GM23338 (cell line): Measurements from ENCODE around the gene TINAGL1. TPM values are rescaled to one million over a fixed set of nuclear protein-coding genes. Genes with fewer than 3 reads are reported as not detected.

Experiments
- ATAC-seq: fragments of 200-7000 bp; cut with Tn5 transposase; 3 replicates; pipeline ENCODE4 v1.9.1; 2020
- DNase-seq: peaks from one replicate; pipeline ENCODE4 v3.0.0-alpha.2; 2015; ENCODE audit warnings: low spot score
- H2AFZ ChIP-seq: fragments of 200-600 bp; sonication (generic); 2 replicates; pipeline ENCODE4 v1.8.0; 2016; ENCODE audit warnings: antibody characterized with exemption, mild to moderate bottlenecking, moderate library complexity
- H3F3A ChIP-seq: fragments of 200-600 bp; sonication (generic); replicated peaks from 2 replicates; pipeline ENCODE4 v1.8.0; 2017; ENCODE audit warnings: antibody characterized with exemption, mixed run types, low read depth
- H3K27ac ChIP-seq: fragments of 200-600 bp; sonication (generic); 2 replicates; pipeline ENCODE4 v1.6.1; 2016; ENCODE audit warnings: low read depth
- H3K27me3 ChIP-seq: fragments of 200-600 bp; sonication (generic); 2 replicates; pipeline ENCODE4 v1.8.0; 2016; ENCODE audit warnings: mild to moderate bottlenecking, mixed run types, moderate library complexity; ENCODE audit not compliant: insufficient read depth
- H3K36me3 ChIP-seq: fragments of 200-600 bp; sonication (generic); 2 replicates; pipeline ENCODE4 v1.8.0; 2016; ENCODE audit warnings: mild to moderate bottlenecking; ENCODE audit not compliant: insufficient read depth
- H3K4me1 ChIP-seq: fragments of 200-600 bp; sonication (generic); 2 replicates; pipeline ENCODE4 v1.8.0; 2016; ENCODE audit warnings: mild to moderate bottlenecking, moderate library complexity; ENCODE audit not compliant: insufficient read depth
- H3K4me2 ChIP-seq: fragments of 200-600 bp; sonication (generic); 2 replicates; pipeline ENCODE4 v1.7.1; 2017; ENCODE audit warnings: mixed run types
- H3K4me3 ChIP-seq: fragments of 200-600 bp; sonication (generic); 2 replicates; pipeline ENCODE4 v1.6.1; 2016; ENCODE audit warnings: mixed run types
- H3K79me2 ChIP-seq: fragments of 200-600 bp; sonication (generic); replicated peaks from 2 replicates; pipeline ENCODE4 v1.8.0; 2017; ENCODE audit warnings: mild to moderate bottlenecking; ENCODE audit not compliant: insufficient read depth
- H3K9me2 ChIP-seq: fragments of 200-600 bp; sonication (generic); 2 replicates; pipeline ENCODE4 v1.8.0; 2017; ENCODE audit not compliant: insufficient read depth
- H4K20me1 ChIP-seq: fragments of 200-600 bp; sonication (generic); replicated peaks from 2 replicates; pipeline ENCODE4 v1.8.0; 2017; ENCODE audit warnings: mild to moderate bottlenecking; ENCODE audit not compliant: insufficient read depth
- H3K27ac Mint-ChIP-seq: 2 replicates; pipeline ENCODE4 v1.8.0; 2020; ENCODE audit warnings: inconsistent platforms, mild to moderate bottlenecking, moderate library complexity, mixed read lengths
- H3K27me3 Mint-ChIP-seq: 3 replicates; pipeline ENCODE4 v1.8.0; 2022; ENCODE audit warnings: low read depth, mild to moderate bottlenecking, moderate library complexity, mixed read lengths, inconsistent platforms; ENCODE audit not compliant: insufficient read depth, poor library complexity
- H3K36me3 Mint-ChIP-seq: 3 replicates; pipeline ENCODE4 v1.8.0; 2021; ENCODE audit warnings: low read depth, mild to moderate bottlenecking, inconsistent platforms, moderate library complexity, mixed read lengths
- H3K4me1 Mint-ChIP-seq: 3 replicates; pipeline ENCODE4 v1.8.0; 2020; ENCODE audit warnings: mild to moderate bottlenecking, inconsistent platforms, mixed read lengths
- H3K4me3 Mint-ChIP-seq: 3 replicates; pipeline ENCODE4 v1.8.0; 2021; ENCODE audit warnings: moderate library complexity, mild to moderate bottlenecking, inconsistent platforms, mixed read lengths
- H3K9me3 Mint-ChIP-seq: 3 replicates; pipeline ENCODE4 v1.8.0; 2020; ENCODE audit warnings: moderate library complexity, mild to moderate bottlenecking, inconsistent platforms, mixed read lengths
- CREB1 ChIP-seq: fragments of 250-450 bp; sonication (Bioruptor Pico); IDR thresholded peaks from 2 replicates; pipeline ENCODE4 v1.5.0; 2020; ENCODE audit warnings: low read depth, mild to moderate bottlenecking, moderate library complexity
- CTCF ChIP-seq, 2 experiments: fragments of 200-600 bp in 1 of 2; sonication (generic) in 1 of 2; conservative IDR thresholded peaks; 2 replicates each; pipeline versions ENCODE4 v1.5.1 to v1.6.1; 2016 to 2017; ENCODE audit warnings: antibody characterized with exemption in 2 of 2, low read depth in 2 of 2, mild to moderate bottlenecking in 2 of 2, moderate library complexity in 1 of 2
- ETS1 ChIP-seq: IDR thresholded peaks from 2 replicates; pipeline ENCODE4 v1.6.1; 2016; ENCODE audit warnings: antibody characterized with exemption
- EZH2 ChIP-seq: fragments of 200-600 bp; sonication (generic); IDR thresholded peaks from one replicate; pipeline ENCODE4 v1.8.0; 2017; ENCODE audit warnings: antibody characterized with exemption, mild to moderate bottlenecking, low read depth; ENCODE audit not compliant: unreplicated experiment
- EZH2phosphoT487 ChIP-seq: fragments of 200-600 bp; sonication (generic); IDR thresholded peaks from one replicate; pipeline ENCODE4 v1.8.1; 2018; ENCODE audit warnings: antibody characterized with exemption; ENCODE audit not compliant: unreplicated experiment
- JUNB ChIP-seq: IDR thresholded peaks from one replicate; pipeline ENCODE4 v1.6.1; 2016; ENCODE audit warnings: antibody characterized with exemption; ENCODE audit not compliant: unreplicated experiment
- NANOG ChIP-seq: IDR thresholded peaks from 2 replicates; pipeline ENCODE4 v1.6.1; 2016; ENCODE audit warnings: antibody characterized with exemption, borderline replicate concordance
- POLR2AphosphoS5 ChIP-seq: IDR thresholded peaks from 2 replicates; pipeline ENCODE4 v1.6.1; 2016; ENCODE audit warnings: antibody characterized with exemption, low read depth
- REST ChIP-seq: IDR thresholded peaks from one replicate; pipeline ENCODE4 v1.6.1; 2018; ENCODE audit warnings: antibody characterized with exemption; ENCODE audit not compliant: unreplicated experiment
- STAT1 ChIP-seq: IDR thresholded peaks from one replicate; pipeline ENCODE4 v1.6.1; 2016; ENCODE audit warnings: antibody characterized with exemption; ENCODE audit not compliant: unreplicated experiment
- ZNF114 ChIP-seq: fragments of 250-450 bp; sonication (Bioruptor Pico); IDR thresholded peaks from 2 replicates; pipeline ENCODE4 v1.5.0; 2020; ENCODE audit warnings: mild to moderate bottlenecking, moderate library complexity
- ZNF331 ChIP-seq: fragments of 250-450 bp; sonication (Bioruptor Pico); IDR thresholded peaks from 2 replicates; pipeline ENCODE4 v1.5.0; 2020; ENCODE audit warnings: low read depth, mild to moderate bottlenecking, moderate library complexity
- polyA plus RNA-seq: library from polyadenylated mRNA; unstranded; fragments of >200 nt; fragmentation: Nextera tagmentation; extraction: Ambion mirVana; gene quantifications from 2 replicates; pipeline ENCODE4 v1.2.1, GENCODE V29; 2016
- total RNA-seq: library from RNA; depleted of rRNA; stranded (reverse); fragments of >200 nt; shearing (Covaris generic); gene quantifications from 2 replicates; pipeline ENCODE4 v1.2.3, GENCODE V29; 2014
- TF ChIP-seq, protein P1 (sequence below): fragments of 250-450 bp; sonication (Bioruptor Pico); IDR thresholded peaks from 2 replicates; pipeline ENCODE4 v1.5.0; 2020; ENCODE audit warnings: mild to moderate bottlenecking, moderate library complexity

TINAGL1 gene
- total and polyA plus RNA-seq, 2 experiments from 2014 or later: 6.8 to 15.8 TPM

DNA sequence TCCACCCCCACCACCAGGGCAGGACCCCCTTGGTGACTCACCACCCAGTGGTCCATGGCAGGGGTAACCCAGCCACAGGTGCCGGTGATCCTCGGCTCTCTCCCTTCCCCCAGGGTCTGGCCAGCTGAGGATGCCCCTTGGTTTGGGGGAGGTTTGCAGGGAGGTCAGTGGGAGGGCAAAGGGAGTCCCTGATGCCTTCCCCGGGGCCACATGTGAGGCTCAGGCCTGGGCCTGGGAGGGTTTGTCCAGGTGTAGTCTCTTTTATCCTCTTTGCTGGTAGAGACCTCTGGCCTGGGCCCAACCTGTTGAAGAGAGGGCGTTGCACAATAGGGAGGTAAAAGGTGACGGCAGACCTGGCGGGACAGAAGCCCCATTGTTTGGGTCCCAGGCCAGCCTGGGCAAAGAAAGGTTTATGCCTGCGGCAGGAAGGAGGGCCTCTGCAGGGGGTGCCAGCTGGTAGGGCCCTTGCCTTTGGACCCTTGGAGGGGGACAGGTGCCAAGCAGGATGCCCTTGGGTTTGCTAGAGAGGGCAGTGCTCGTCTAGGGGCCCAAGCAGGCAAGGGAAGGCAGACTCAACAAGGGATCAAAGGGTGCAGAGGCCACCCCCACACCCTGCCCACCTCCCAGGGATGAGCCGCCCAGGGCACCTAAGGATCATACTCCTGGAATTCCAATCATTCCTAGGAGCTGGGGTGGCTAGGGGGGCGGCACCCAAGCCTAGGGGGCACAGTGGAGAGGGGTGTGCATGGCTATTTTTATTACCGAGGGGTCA lies 760 bp upstream of the TINAGL1 start:
- Mint-ChIP-seq H3K27me3 (peaks cover 12% of the 10 kb centered on the region), H3K27ac (no peak overlapping the region), H3K4me3 (peak overlapping the region; percentile 70; the same call in 1 of the 3 replicates), H3K9me3 (no peaks in the 10 kb centered on the region), H3K4me1 (peaks cover 30% of the 10 kb centered on the region), H3K36me3 (no peaks in the 10 kb centered on the region)
- Histone ChIP-seq H3K27ac (no peak overlapping the region), H3K4me3 (peak overlapping the region; percentile 49), H3K27me3 (no peaks in the 10 kb centered on the region), H3K79me2 (no peaks in the 10 kb centered on the region), H4K20me1 (no peaks in the 10 kb centered on the region), H3K9me2 (no peaks in the 10 kb centered on the region), H2AFZ (peak overlapping the region; percentile 95), H3K4me1 (peaks cover 30% of the 10 kb centered on the region), H3K36me3 (no peaks in the 10 kb centered on the region), H3K4me2 (peak overlapping the region; percentile 80), H3F3A (peaks cover 5% of the 10 kb centered on the region)
- DNase-seq: peak; percentile 52
- peak; percentile 40 for ATAC-seq
- no peak for TF ChIP-seq EZH2
- no peak for TF ChIP-seq REST
- no peak for TF ChIP-seq JUNB
- no peak for TF ChIP-seq STAT1
- no peak for TF ChIP-seq CTCF (conservative IDR thresholded peaks at IDR 0.05; ENCODE audit: low read depth in 2 of 2)
- no peak for TF ChIP-seq ZNF114 (CRISPR knock-in tag)
- TF ChIP-seq ETS1: no peak
- no peak for TF ChIP-seq EZH2phosphoT487
- TF ChIP-seq NANOG: no peak
- TF ChIP-seq, protein P1, sequence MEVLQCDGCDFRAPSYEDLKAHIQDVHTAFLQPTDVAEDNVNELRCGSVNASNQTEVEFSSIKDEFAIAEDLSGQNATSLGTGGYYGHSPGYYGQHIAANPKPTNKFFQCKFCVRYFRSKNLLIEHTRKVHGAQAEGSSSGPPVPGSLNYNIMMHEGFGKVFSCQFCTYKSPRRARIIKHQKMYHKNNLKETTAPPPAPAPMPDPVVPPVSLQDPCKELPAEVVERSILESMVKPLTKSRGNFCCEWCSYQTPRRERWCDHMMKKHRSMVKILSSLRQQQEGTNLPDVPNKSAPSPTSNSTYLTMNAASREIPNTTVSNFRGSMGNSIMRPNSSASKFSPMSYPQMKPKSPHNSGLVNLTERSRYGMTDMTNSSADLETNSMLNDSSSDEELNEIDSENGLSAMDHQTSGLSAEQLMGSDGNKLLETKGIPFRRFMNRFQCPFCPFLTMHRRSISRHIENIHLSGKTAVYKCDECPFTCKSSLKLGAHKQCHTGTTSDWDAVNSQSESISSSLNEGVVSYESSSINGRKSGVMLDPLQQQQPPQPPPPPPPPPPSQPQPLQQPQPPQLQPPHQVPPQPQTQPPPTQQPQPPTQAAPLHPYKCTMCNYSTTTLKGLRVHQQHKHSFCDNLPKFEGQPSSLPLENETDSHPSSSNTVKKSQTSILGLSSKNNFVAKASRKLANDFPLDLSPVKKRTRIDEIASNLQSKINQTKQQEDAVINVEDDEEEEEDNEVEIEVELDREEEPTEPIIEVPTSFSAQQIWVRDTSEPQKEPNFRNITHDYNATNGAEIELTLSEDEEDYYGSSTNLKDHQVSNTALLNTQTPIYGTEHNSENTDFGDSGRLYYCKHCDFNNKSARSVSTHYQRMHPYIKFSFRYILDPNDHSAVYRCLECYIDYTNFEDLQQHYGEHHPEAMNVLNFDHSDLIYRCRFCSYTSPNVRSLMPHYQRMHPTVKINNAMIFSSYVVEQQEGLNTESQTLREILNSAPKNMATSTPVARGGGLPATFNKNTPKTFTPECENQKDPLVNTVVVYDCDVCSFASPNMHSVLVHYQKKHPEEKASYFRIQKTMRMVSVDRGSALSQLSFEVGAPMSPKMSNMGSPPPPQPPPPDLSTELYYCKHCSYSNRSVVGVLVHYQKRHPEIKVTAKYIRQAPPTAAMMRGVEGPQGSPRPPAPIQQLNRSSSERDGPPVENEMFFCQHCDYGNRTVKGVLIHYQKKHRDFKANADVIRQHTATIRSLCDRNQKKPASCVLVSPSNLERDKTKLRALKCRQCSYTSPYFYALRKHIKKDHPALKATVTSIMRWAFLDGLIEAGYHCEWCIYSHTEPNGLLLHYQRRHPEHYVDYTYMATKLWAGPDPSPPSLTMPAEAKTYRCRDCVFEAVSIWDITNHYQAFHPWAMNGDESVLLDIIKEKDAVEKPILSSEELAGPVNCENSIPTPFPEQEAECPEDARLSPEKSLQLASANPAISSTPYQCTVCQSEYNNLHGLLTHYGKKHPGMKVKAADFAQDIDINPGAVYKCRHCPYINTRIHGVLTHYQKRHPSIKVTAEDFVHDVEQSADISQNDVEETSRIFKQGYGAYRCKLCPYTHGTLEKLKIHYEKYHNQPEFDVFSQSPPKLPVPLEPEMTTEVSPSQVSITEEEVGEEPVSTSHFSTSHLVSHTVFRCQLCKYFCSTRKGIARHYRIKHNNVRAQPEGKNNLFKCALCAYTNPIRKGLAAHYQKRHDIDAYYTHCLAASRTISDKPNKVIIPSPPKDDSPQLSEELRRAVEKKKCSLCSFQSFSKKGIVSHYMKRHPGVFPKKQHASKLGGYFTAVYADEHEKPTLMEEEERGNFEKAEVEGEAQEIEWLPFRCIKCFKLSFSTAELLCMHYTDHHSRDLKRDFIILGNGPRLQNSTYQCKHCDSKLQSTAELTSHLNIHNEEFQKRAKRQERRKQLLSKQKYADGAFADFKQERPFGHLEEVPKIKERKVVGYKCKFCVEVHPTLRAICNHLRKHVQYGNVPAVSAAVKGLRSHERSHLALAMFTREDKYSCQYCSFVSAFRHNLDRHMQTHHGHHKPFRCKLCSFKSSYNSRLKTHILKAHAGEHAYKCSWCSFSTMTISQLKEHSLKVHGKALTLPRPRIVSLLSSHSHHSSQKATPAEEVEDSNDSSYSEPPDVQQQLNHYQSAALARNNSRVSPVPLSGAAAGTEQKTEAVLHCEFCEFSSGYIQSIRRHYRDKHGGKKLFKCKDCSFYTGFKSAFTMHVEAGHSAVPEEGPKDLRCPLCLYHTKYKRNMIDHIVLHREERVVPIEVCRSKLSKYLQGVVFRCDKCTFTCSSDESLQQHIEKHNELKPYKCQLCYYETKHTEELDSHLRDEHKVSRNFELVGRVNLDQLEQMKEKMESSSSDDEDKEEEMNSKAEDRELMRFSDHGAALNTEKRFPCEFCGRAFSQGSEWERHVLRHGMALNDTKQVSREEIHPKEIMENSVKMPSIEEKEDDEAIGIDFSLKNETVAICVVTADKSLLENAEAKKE (CRISPR knock-in tag): no peak
- TF ChIP-seq CREB1: no peak
- no peak for TF ChIP-seq ZNF331 (CRISPR knock-in tag)
- TF ChIP-seq POLR2AphosphoS5: no peak
